ENCODE data around the gene GALNS. TPM values are rescaled to one million over a fixed set of nuclear protein-coding genes. Genes with fewer than 3 reads are reported as not detected.

The GALNS gene
- total RNA-seq, 2 experiments from 2014 or later = 18.4 to 19.7 TPM

- no peaks in the 10 kb centered on the region for H3K36me3 Mint-ChIP-seq (ENCODE audit: low read depth)
- Histone ChIP-seq H3K4me1 (ENCODE audit: insufficient read depth, low read length) (peaks cover 9% of the 10 kb centered on the region), H3K27me3 (ENCODE audit: control insufficient read depth in 1 of 2, insufficient read depth in 2 of 2, low read length in 2 of 2) (no peaks in the 10 kb centered on the region), H3K27ac (ENCODE audit: low read depth in 1 of 2, low read length in 2 of 2) (no peak overlapping the region), H3K9me3 (ENCODE audit: control insufficient read depth in 1 of 2, insufficient read depth in 1 of 2, low read length in 2 of 2) (peaks cover 0 to 6% of the 10 kb centered on the region in 2 experiments), H3K4me3 (ENCODE audit: low read length) (no peak overlapping the region), H3K36me3 (ENCODE audit: insufficient read depth, low read length) (no peaks in the 10 kb centered on the region)
- no peaks in the 10 kb centered on the region for H3K9me3 Mint-ChIP-seq
- H3K27ac Mint-ChIP-seq = no peak overlapping the region
- ChIA-PET POLR2A (no interaction called here), CTCF (no interaction called here)
- no peaks in the 10 kb centered on the region for H3K4me1 Mint-ChIP-seq (ENCODE audit: low read depth)
- no peak overlapping the region for H3K4me3 Mint-ChIP-seq
- DNase-seq (no peak), ATAC-seq (ENCODE audit: poor library complexity) (no peak)
- intact Hi-C loops (cut with DNase I, micrococcal nuclease) = loop anchor here in 1 of 2 experiments (5.0 kb wide), 1 partner anchor 38 kb away; no protein-coding TSS in a partner anchor
- TF ChIP-seq CTCF (IDR thresholded peaks at IDR 0.05) = no peak
- no peaks in the 10 kb centered on the region for H3K27me3 Mint-ChIP-seq
Observed at GRCh38 chr16:88879788-88880055, 23.0 kb upstream of the GALNS start.

DNA sequence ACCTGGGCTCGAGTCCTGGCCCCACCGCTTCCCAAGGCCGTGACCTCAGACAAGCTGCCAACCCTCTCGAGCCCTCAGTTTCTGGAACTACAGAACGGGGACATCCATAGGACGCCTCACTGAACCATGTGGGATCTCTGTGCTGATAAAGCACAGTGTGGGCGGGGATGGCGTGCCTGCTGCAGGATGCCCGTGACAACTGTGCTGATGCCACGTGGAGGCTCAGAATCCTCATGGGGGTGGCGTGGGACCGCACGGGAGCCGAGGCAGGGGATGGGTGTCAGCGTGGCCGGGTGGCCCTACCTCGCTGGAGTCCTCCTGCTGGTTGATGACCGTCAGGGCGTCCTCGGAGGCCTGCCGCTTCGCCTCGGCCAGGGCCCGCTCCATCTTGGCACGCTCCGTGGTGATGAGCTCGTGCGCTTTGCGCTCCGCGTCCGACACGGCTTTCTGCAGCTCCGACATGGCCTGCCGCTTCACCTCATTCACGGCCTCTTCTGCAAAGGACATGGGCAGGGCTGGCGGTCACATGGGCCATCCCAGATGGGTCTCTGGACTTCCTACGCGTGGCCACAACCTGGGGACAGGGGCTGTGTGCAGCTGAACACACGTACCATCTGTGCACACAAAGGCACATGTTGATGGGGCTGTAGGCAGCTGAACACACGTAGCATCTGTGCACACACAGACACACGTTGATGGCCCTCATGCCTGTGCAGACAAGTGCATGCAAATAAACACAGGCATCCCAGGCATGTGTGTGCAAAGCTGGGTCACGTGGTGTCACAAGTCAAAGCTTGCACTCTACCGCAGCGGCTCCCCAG is 22.4 kb upstream of the GALNS start:
- Mint-ChIP-seq H3K36me3 (ENCODE audit: low read depth) (no peaks in the 10 kb centered on the region), H3K4me1 (ENCODE audit: low read depth) (no peaks in the 10 kb centered on the region), H3K9me3 (no peaks in the 10 kb centered on the region), H3K27me3 (no peaks in the 10 kb centered on the region), H3K27ac (no peak overlapping the region), H3K4me3 (no peak overlapping the region)
- ChIA-PET CTCF (no interaction called here), POLR2A (no interaction called here)
- Histone ChIP-seq H3K27me3 (ENCODE audit: control insufficient read depth in 1 of 2, insufficient read depth in 2 of 2, low read length in 2 of 2) (no peaks in the 10 kb centered on the region), H3K4me1 (ENCODE audit: insufficient read depth, low read length) (peaks cover 9% of the 10 kb centered on the region), H3K4me3 (ENCODE audit: low read length) (no peak overlapping the region), H3K36me3 (ENCODE audit: insufficient read depth, low read length) (no peaks in the 10 kb centered on the region), H3K27ac (ENCODE audit: low read depth in 1 of 2, low read length in 2 of 2) (no peak overlapping the region), H3K9me3 (ENCODE audit: control insufficient read depth in 1 of 2, insufficient read depth in 1 of 2, low read length in 2 of 2) (peaks cover 0 to 6% of the 10 kb centered on the region in 2 experiments)
- no peak for DNase-seq
- intact Hi-C loops (cut with DNase I, micrococcal nuclease) = loop anchor here in 1 of 2 experiments (5.0 kb wide), 1 partner anchor 38 kb away; no protein-coding TSS in a partner anchor
- no peak for ATAC-seq (ENCODE audit: poor library complexity)
- no peak for TF ChIP-seq CTCF (IDR thresholded peaks at IDR 0.05)

GRCh38 chr16:88878356-88878755 is 21.6 kb upstream of the GALNS start:
- Mint-ChIP-seq H3K36me3 (ENCODE audit: low read depth) (no peaks in the 10 kb centered on the region), H3K4me1 (ENCODE audit: low read depth) (no peaks in the 10 kb centered on the region), H3K27ac (no peak overlapping the region), H3K4me3 (no peak overlapping the region), H3K9me3 (no peaks in the 10 kb centered on the region), H3K27me3 (no peaks in the 10 kb centered on the region)
- peaks cover 0 to 11% of the 10 kb centered on the region in 2 experiments for H3K9me3 ChIP-seq (ENCODE audit: control insufficient read depth in 1 of 2, insufficient read depth in 1 of 2, low read length in 2 of 2)
- CTCF ChIA-PET = no interaction called here
- TF ChIP-seq CTCF (IDR thresholded peaks at IDR 0.05) = no peak
- no peaks in the 10 kb centered on the region for H3K36me3 ChIP-seq (ENCODE audit: insufficient read depth, low read length)
- no peak overlapping the region for H3K4me3 ChIP-seq (ENCODE audit: low read length)
- POLR2A ChIA-PET = no interaction called here
- intact Hi-C loops (cut with DNase I, micrococcal nuclease) = loop anchor here in 1 of 2 experiments (5.0 kb wide), 1 partner anchor 39 kb away; no protein-coding TSS in a partner anchor
- H3K27ac ChIP-seq (ENCODE audit: low read depth in 1 of 2, low read length in 2 of 2) = no peak overlapping the region
- peaks cover 9% of the 10 kb centered on the region for H3K4me1 ChIP-seq (ENCODE audit: insufficient read depth, low read length)
- ATAC-seq (ENCODE audit: poor library complexity) (no peak), DNase-seq (no peak)
- no peaks in the 10 kb centered on the region for H3K27me3 ChIP-seq (ENCODE audit: control insufficient read depth in 1 of 2, insufficient read depth in 2 of 2, low read length in 2 of 2)
